ENCODE results near the gene FBXL7. TPM values are rescaled to one million over a fixed set of nuclear protein-coding genes. Genes with fewer than 3 reads are reported as not detected.

FBXL7 gene
- total RNA-seq, 4 donors from 2014 or later = 6.5 to 37.0 (median 19.7) TPM

DNA sequence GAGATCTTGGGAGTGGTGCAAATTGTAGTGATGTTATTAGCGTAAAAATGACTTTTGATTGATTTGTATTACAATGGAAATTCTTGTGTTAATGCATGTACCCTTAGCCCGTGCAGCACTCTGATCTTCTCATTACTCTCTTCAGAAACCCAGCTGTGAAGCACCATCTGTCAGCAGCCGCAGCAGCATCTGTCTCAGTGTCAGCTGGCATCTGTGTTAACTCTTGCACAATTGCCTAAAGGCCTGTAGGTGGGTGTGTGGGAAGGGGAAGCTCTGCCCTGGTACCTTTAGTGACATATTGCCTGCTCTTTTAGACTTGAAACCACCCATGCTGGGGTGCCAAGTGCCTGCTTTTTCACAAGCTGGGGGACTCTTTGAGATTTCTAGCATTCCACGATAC, 101.3 kb downstream of the FBXL7 start:
- no peaks in the 10 kb centered on the region for H3K27me3 ChIP-seq
- TF ChIP-seq, protein P1, sequence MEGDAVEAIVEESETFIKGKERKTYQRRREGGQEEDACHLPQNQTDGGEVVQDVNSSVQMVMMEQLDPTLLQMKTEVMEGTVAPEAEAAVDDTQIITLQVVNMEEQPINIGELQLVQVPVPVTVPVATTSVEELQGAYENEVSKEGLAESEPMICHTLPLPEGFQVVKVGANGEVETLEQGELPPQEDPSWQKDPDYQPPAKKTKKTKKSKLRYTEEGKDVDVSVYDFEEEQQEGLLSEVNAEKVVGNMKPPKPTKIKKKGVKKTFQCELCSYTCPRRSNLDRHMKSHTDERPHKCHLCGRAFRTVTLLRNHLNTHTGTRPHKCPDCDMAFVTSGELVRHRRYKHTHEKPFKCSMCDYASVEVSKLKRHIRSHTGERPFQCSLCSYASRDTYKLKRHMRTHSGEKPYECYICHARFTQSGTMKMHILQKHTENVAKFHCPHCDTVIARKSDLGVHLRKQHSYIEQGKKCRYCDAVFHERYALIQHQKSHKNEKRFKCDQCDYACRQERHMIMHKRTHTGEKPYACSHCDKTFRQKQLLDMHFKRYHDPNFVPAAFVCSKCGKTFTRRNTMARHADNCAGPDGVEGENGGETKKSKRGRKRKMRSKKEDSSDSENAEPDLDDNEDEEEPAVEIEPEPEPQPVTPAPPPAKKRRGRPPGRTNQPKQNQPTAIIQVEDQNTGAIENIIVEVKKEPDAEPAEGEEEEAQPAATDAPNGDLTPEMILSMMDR (IDR thresholded peaks at IDR 0.05) = no peak
- TF ChIP-seq POLR2A (IDR thresholded peaks at IDR 0.05) = no peak
- H3K27ac ChIP-seq = no peak overlapping the region
- no peaks in the 10 kb centered on the region for H3K36me3 ChIP-seq
- no peaks in the 10 kb centered on the region for H3K9me3 ChIP-seq
- intact Hi-C loops (cut with DNase I; ENCODE audit: low total_unique reads) = no loop called here
- no peak for DNase-seq
- no peaks in the 10 kb centered on the region for H3K4me1 ChIP-seq
- no peak overlapping the region for H3K4me3 ChIP-seq

DNA sequence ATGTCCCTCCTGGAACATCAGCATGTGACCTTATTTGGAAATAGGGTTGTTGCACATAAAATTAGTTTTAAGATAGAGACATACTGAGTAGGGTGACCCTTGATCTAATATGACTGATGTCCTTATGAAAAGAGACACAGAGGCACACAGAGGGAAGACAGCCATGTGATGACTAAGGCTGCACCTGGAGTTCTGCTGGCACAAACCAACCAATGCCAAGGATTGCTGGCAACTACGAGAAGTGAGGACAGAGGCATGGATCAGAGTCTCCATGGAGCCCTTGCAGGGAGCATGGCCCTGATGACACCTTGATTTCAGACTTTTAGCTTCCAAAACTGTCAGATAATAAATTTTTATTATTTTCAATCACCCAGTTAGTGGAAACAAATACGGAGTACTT, 101.9 kb downstream of the FBXL7 start:
- intact Hi-C loops (cut with DNase I; ENCODE audit: low total_unique reads) = no loop called here
- TF ChIP-seq, protein P1 (IDR thresholded peaks at IDR 0.05) = no peak
- no peak for TF ChIP-seq POLR2A (IDR thresholded peaks at IDR 0.05)
- Histone ChIP-seq H3K9me3 (no peaks in the 10 kb centered on the region), H3K4me1 (no peaks in the 10 kb centered on the region), H3K27ac (no peak overlapping the region), H3K36me3 (no peaks in the 10 kb centered on the region), H3K4me3 (no peak overlapping the region), H3K27me3 (no peaks in the 10 kb centered on the region)
- DNase-seq = no peak

DNA sequence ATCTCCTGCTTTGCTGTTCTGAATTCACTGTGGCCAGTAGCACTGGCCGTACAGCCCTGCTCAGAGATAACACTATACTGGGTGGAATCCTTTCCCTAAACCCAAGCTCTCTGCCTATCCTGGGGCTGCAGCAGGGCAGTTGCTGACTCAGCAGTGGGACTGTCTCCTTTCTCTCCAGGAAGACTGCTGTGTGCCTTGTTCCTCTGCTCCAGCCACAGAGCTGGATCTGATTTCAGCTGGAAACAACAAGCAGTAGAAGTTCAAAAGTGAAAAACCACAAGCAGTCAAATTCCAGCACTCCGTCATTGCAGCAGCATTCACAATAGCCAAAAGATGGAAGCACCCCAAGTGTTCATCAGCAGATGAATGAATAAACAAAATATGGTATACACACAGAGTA, 105.0 kb downstream of the FBXL7 start:
- intact Hi-C loops (cut with DNase I; ENCODE audit: low total_unique reads) = no loop called here
- Histone ChIP-seq H3K27ac (no peak overlapping the region), H3K4me3 (no peak overlapping the region)

DNA sequence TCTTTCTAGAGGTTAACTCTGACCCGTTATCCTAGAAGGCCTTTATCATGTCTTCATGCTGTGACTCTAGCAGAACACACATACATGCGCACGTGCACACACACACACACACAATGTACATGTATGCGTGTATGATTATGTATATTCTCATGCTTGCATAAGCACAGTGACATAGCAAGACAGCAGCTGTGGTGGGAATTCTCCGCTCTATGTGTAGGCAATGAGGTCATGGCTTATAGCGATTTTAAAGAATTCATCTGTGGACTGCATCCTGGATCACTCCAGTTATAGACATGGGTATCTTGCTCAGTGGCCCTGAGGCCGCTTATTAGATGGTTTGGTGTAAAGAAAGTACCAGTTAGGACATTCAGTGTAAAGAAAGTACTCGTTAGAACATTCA, 106.2 kb downstream of the FBXL7 start:
- Histone ChIP-seq H3K36me3 (no peaks in the 10 kb centered on the region), H3K4me1 (no peaks in the 10 kb centered on the region), H3K27me3 (no peaks in the 10 kb centered on the region), H3K27ac (no peak overlapping the region), H3K9me3 (no peaks in the 10 kb centered on the region), H3K4me3 (no peak overlapping the region)
- TF ChIP-seq, protein P1 (IDR thresholded peaks at IDR 0.05) = no peak
- TF ChIP-seq POLR2A (IDR thresholded peaks at IDR 0.05) = no peak
- DNase-seq = no peak
- intact Hi-C loops (cut with DNase I; ENCODE audit: low total_unique reads) = no loop called here

More for the DNA sequence above, 105.0 kb downstream of the FBXL7 start:
- H3K4me1 ChIP-seq = no peaks in the 10 kb centered on the region
- TF ChIP-seq, protein P1 (IDR thresholded peaks at IDR 0.05) = no peak
- TF ChIP-seq POLR2A (IDR thresholded peaks at IDR 0.05) = no peak
- no peaks in the 10 kb centered on the region for H3K9me3 ChIP-seq
- H3K36me3 ChIP-seq = no peaks in the 10 kb centered on the region
- H3K27me3 ChIP-seq = no peaks in the 10 kb centered on the region
- DNase-seq = no peak

DNA sequence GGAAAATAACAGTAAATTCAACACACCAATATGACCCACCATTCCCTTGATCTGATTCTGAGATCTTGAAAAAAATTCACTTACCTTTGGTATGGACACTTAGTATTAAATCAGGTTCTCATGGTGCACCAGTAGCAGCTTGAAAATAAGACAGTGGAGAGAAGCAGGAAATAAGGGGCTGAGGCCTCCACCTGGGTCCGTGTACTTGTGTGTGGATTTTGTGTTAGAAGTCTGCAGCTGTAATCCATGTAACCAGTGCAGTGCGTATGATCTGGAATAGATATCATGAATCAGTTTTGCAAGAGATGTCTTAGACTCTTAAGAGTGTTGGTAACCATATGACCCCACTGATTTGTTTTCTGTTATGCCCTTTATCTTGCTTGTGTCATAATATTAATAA, 107.1 kb downstream of the FBXL7 start:
- H3K27me3 ChIP-seq = no peaks in the 10 kb centered on the region
- intact Hi-C loops (cut with DNase I; ENCODE audit: low total_unique reads) = no loop called here
- H3K27ac ChIP-seq = no peak overlapping the region
- H3K36me3 ChIP-seq = no peaks in the 10 kb centered on the region
- H3K4me1 ChIP-seq = no peaks in the 10 kb centered on the region
- no peak overlapping the region for H3K4me3 ChIP-seq
- no peak for DNase-seq
- TF ChIP-seq, protein P1 (IDR thresholded peaks at IDR 0.05) = no peak
- no peak for TF ChIP-seq POLR2A (IDR thresholded peaks at IDR 0.05)
- no peaks in the 10 kb centered on the region for H3K9me3 ChIP-seq
